Memory B cell (primary cell): ENCODE data around the gene MED8.

Experiments used
- ATAC-seq: fragments of 150-1000 bp; cut with Tn5 transposase; 2 replicates; pipeline ENCODE4 v1.10.0; 2021; ENCODE audit warnings: low read depth, mild to moderate bottlenecking, moderate library complexity
- DNase-seq, 2 donors: peaks; one replicate each; pipeline ENCODE4 v3.0.0; 2022; ENCODE audit warnings: low spot score in 2 of 2
- H3K27ac Mint-ChIP-seq: one replicate; pipeline ENCODE4 v1.8.0; 2022; ENCODE audit warnings: mild to moderate bottlenecking, moderate library complexity, mixed read lengths
- H3K27me3 Mint-ChIP-seq: one replicate; pipeline ENCODE4 v1.8.0; 2022; ENCODE audit warnings: mixed read lengths
- H3K36me3 Mint-ChIP-seq: one replicate; pipeline ENCODE4 v1.8.0; 2022; ENCODE audit warnings: mild to moderate bottlenecking, mixed read lengths
- H3K4me1 Mint-ChIP-seq: one replicate; pipeline ENCODE4 v1.8.0; 2022; ENCODE audit warnings: mixed read lengths
- H3K4me3 Mint-ChIP-seq: one replicate; pipeline ENCODE4 v1.8.0; 2022; ENCODE audit warnings: mild to moderate bottlenecking, moderate library complexity, mixed read lengths
- H3K9me3 Mint-ChIP-seq: one replicate; pipeline ENCODE4 v1.8.0; 2022; ENCODE audit warnings: mixed read lengths

The MED8 gene

DNA sequence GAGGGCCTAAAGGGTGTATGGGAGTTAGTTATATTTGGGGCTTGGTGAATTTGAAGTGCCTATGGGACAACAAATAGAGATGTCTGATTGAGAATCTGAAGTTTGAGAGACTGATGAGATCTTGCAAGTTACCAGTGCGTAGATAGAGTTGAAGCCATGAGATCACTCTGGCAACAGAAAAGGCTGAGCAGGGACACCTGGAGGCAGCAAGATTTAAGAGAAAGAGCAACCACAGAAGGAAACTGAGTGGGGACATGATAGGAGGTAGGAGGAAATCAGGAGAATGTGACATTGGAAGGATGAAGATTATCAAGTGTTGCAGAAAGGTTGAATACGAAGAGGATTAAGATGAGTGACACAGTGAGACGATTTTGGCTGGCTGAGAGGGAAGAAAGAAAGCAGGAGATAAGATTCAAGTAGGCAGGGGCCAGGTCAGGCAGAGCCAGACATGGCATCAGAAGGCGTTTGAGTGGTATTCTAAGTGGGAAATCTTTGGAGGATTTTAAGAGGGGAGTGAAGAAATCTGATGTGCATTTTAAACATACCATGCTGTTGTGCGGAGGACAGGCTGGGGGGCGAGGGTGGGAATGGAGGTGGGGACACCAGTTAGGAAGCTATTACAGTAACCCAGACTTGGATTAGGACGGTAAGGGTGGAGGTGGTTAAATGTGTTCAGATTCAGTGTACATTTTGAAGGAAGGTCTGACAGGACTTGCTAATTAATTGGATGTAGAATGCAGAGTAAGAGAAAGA lies 55.0 kb downstream of the MED8 start:
- Mint-ChIP-seq H3K36me3 (no peaks in the 10 kb centered on the region), H3K27ac (no peak overlapping the region), H3K27me3 (peaks cover 2% of the 10 kb centered on the region), H3K9me3 (no peaks in the 10 kb centered on the region), H3K4me1 (no peaks in the 10 kb centered on the region), H3K4me3 (no peak overlapping the region)
- DNase-seq, result no peak
- no peak for ATAC-seq
